Left ventricle myocardium inferior (tissue), 1 donor: ENCODE measurements around the gene COL23A1. TPM values are rescaled to one million over a fixed set of nuclear protein-coding genes. Genes with fewer than 3 reads are reported as not detected.
A peak's percentile ranks its signal among the peaks of the same experiment; 100 is the strongest.

ENCODE experiments used
- DNase-seq: peaks from one replicate; pipeline ENCODE4 v3.0.0-alpha.2; 2020
- H3K27ac ChIP-seq: fragments of 200-600 bp; replicated peaks from 2 replicates; pipeline ENCODE4 v1.8.0; 2021
- H3K27me3 ChIP-seq: fragments of 200-600 bp; 2 replicates; pipeline ENCODE4 v1.8.0; 2021; ENCODE audit warnings: low read depth
- H3K36me3 ChIP-seq: fragments of 200-600 bp; 2 replicates; pipeline ENCODE4 v1.8.0; 2021
- H3K4me1 ChIP-seq: fragments of 200-600 bp; 2 replicates; pipeline ENCODE4 v1.8.0; 2021
- H3K4me3 ChIP-seq: fragments of 200-600 bp; 2 replicates; pipeline ENCODE4 v1.8.0; 2021; ENCODE audit warnings: mild to moderate bottlenecking, moderate library complexity
- H3K9me3 ChIP-seq: fragments of 200-600 bp; replicated peaks from 2 replicates; pipeline ENCODE4 v1.8.0; 2021
- CTCF ChIP-seq: fragments of 200-600 bp; IDR thresholded peaks from 2 replicates; pipeline ENCODE4 v1.8.0; 2021; ENCODE audit warnings: antibody characterized with exemption, mild to moderate bottlenecking, borderline replicate concordance
- intact Hi-C: fragments of 100-400 bp; cut with micrococcal nuclease; formaldehyde crosslinking; loops from one replicate; pipeline ENCODE4 v1.11.0; 2022
- total RNA-seq: library from RNA; stranded (reverse); fragmentation: NEBNext Ultra II Directional; extraction: Animal tissue kit (Norgen Biotek cat#: 25700); gene quantifications from one replicate; pipeline ENCODE4 v1.2.1, GENCODE V29; 2021
- donor health status: DM: no; HTN: yes; CAD: no; lungs with severe emphysema.

COL23A1 gene
- total RNA-seq, 1 donor from 2014 or later, result 27.4 TPM

DNA sequence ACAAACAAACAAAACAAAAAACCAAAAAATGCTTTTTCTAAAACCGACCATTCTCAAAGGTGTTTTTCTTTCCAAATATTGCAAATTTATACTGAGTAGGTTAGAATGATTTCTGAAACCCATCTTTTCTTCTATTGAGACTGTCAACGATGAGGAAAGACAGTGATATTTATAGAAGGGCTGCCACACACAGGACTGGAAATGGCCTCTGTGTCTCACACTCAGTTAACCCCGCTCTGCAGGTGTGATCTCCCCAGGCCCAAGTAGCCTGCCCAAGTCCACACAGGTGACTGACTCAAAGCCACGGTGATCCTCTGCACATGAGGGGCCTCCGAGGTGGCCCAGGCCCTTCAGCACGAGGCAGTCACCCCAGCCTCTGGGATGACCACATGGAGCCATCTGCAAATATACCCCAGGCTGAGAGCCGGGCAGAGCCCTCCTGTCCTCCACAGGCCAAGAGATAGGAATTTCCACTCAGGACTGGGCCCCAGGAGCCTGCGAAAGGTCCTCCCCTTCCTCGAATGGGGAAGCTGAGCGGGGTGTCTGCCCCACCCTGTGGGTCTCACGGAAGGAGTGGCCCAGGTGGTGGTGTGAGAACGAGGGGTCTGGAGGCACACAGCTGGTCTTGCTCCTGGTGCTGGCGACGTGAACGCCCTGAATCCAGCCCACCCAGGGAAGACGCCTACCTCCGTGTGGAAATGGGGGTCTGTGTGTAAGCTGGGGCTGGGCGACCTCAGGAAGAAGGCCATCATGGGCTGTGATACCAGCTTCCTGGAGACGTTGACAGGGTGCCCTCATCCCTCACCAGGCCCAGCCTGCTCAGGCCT lies 304.6 kb downstream of the COL23A1 start:
- DNase-seq, result no peak
- peak overlapping the region; percentile 74 for H3K27ac ChIP-seq

GRCh38 chr5:178284996-178285395 lies 305.2 kb downstream of the COL23A1 start:
- H3K9me3 ChIP-seq, result peaks cover 10% of the 10 kb centered on the region
- no peak overlapping the region for H3K4me3 ChIP-seq
- no peak for DNase-seq
- H3K36me3 ChIP-seq, result no peaks in the 10 kb centered on the region
- intact Hi-C loops, result loop anchor here (10.0 kb wide), 1 partner anchor 270 kb away; no protein-coding TSS in a partner anchor
- no peak for TF ChIP-seq CTCF
- peaks cover 16% of the 10 kb centered on the region for H3K4me1 ChIP-seq
- H3K27ac ChIP-seq, result peak overlapping the region; percentile 74
- peaks cover 39% of the 10 kb centered on the region for H3K27me3 ChIP-seq

More for the DNA sequence above, 304.6 kb downstream of the COL23A1 start:
- no peak for TF ChIP-seq CTCF
- Histone ChIP-seq H3K36me3 (no peaks in the 10 kb centered on the region), H3K4me1 (peaks cover 12% of the 10 kb centered on the region), H3K9me3 (peaks cover 10% of the 10 kb centered on the region), H3K27me3 (peaks cover 45% of the 10 kb centered on the region), H3K4me3 (no peak overlapping the region)
- intact Hi-C loops, result loop anchor here (10.0 kb wide), 1 partner anchor 269 kb away; no protein-coding TSS in a partner anchor

DNA sequence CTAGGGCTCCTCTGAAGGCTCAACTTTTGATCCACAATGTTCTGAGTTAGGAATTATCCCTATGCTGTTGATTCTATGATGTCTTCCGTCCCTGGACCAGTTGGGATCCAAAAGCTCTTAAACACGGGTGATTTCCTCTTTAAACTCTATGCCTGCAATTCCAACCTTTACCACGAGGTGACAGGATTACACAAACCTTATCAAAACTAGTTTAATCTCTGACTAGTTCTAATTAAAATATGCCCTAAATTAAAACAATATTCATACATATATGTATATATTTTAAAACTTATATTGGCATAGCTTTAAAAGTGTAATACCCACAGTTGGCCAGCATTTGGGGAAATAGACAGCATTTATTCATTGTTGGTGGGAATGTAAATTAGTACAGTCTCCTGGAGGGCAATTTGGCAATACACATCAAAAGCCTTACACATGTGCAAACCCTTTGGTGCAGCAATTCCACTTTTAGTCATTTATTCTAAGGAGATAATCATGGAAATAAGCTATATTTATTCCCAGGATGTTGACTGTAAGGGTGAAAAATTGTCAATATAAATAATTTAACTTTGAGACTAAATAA lies 306.0 kb downstream of the COL23A1 start:
- intact Hi-C loops, result loop anchor here (10.0 kb wide), 1 partner anchor 271 kb away; no protein-coding TSS in a partner anchor
- H3K36me3 ChIP-seq, result no peaks in the 10 kb centered on the region
- H3K4me3 ChIP-seq, result no peak overlapping the region
- TF ChIP-seq CTCF, result peak; percentile 52
- H3K27me3 ChIP-seq, result peaks cover 33% of the 10 kb centered on the region
- H3K4me1 ChIP-seq, result peaks cover 20% of the 10 kb centered on the region
- DNase-seq, result no peak
- H3K9me3 ChIP-seq, result peaks cover 10% of the 10 kb centered on the region
- H3K27ac ChIP-seq, result peak overlapping the region; percentile 74

GRCh38 chr5:178283520-178283919 lies 306.7 kb downstream of the COL23A1 start:
- Histone ChIP-seq H3K27me3 (peaks cover 32% of the 10 kb centered on the region), H3K4me1 (peaks cover 20% of the 10 kb centered on the region), H3K4me3 (no peak overlapping the region), H3K9me3 (peaks cover 10% of the 10 kb centered on the region), H3K36me3 (no peaks in the 10 kb centered on the region), H3K27ac (no peak overlapping the region)
- no peak for DNase-seq
- intact Hi-C loops, result loop anchor here (10.0 kb wide), 1 partner anchor 271 kb away; no protein-coding TSS in a partner anchor
- TF ChIP-seq CTCF, result no peak

DNA sequence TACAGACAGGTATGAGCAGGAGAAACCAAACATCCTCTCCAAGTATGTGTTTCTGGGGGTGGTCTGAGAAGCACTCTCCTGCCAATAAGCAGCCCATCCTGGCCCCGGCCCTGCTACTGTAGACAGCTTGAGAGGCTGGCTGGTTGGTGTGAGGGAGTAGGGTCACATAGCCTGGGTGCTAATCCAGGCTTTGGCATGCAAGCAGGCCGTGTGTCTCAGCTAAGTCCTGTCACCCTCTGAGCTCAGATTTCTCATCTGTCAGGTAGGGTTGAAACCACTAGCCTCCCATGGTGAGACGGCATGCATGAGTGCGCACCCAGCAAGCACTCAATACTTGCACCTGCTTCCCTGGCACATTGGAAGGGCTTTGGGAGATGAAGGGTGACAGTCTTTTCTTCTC lies 307.8 kb downstream of the COL23A1 start:
- Histone ChIP-seq H3K27me3 (peaks cover 32% of the 10 kb centered on the region), H3K36me3 (no peaks in the 10 kb centered on the region), H3K4me1 (peaks cover 20% of the 10 kb centered on the region), H3K27ac (no peak overlapping the region), H3K4me3 (no peak overlapping the region), H3K9me3 (peaks cover 10% of the 10 kb centered on the region)
- intact Hi-C loops, result loop anchor here (10.0 kb wide), 1 partner anchor 272 kb away; no protein-coding TSS in a partner anchor
- DNase-seq, result no peak
- TF ChIP-seq CTCF, result no peak
